Endothelial cell of umbilical vein (primary cell): ENCODE results near the gene PRRC1. TPM values are rescaled to one million over a fixed set of nuclear protein-coding genes. Genes with fewer than 3 reads are reported as not detected.

Experiments used
- BruUV-seq: library from RNA; stranded (reverse); fragments of 400-500 nt; replicated peaks from 2 replicates; lab custom pipeline; 2021; lab: Mats Ljungman, UMichigan
- CTCF ChIA-PET: fragments of 300-600, 350-600 bp; sonication (Branson Sonifier 250); formaldehyde crosslinking; loops from one replicate; lab custom pipeline; 2021; ENCODE audit warnings: antibody characterized with exemption, inconsistent platforms; lab: Charles Lee
- POLR2A ChIA-PET: fragments of 300-600, 350-600 bp; sonication (Branson Sonifier 250); formaldehyde crosslinking; loops from one replicate; lab custom pipeline; 2021; ENCODE audit warnings: antibody characterized with exemption, inconsistent platforms; lab: Charles Lee
- DNase-seq: peaks from one replicate; pipeline ENCODE4 v3.0.0-alpha.2; 2011; ENCODE audit warnings: low read depth, low spot score
- FAIRE-seq: peaks from 2 replicates; lab custom pipeline; 2011; peaks lifted over from hg19 to GRCh38; lab: Jason Lieb, UNC
- H2AFZ ChIP-seq: 2 replicates; pipeline ENCODE4 v1.6.0; 2012; ENCODE audit warnings: low read depth, low read length, control low read depth, inconsistent platforms
- H3K27ac ChIP-seq: 2 replicates; pipeline ENCODE4 v1.5.1; 2011; ENCODE audit warnings: low read depth, mild to moderate bottlenecking, control low read depth, low read length, moderate library complexity; ENCODE audit not compliant: insufficient read depth
- H3K27me3 ChIP-seq, 2 experiments: 2 replicates each; pipeline versions ENCODE4 v1.6.0 to v1.6.1; 2011; ENCODE audit warnings: low read length in 2 of 2, mixed read lengths in 1 of 2; ENCODE audit not compliant: control insufficient read depth in 2 of 2, insufficient read depth in 2 of 2
- H3K36me3 ChIP-seq, 2 experiments: 2 replicates in 1 of 2; 3 replicates in 1 of 2; pipeline ENCODE4 v1.5.1; 2011; ENCODE audit warnings: low read length in 2 of 2, mild to moderate bottlenecking in 1 of 2, moderate library complexity in 1 of 2; ENCODE audit not compliant: control insufficient read depth in 2 of 2, insufficient read depth in 2 of 2; ENCODE audit errors: extremely low read depth in 1 of 2
- H3K4me1 ChIP-seq: 3 replicates; pipeline ENCODE4 v1.5.1; 2011; ENCODE audit warnings: mild to moderate bottlenecking, low read length; ENCODE audit not compliant: control insufficient read depth, insufficient read depth; ENCODE audit errors: extremely low read depth
- H3K4me2 ChIP-seq: 2 replicates; pipeline ENCODE4 v1.6.1; 2011; ENCODE audit warnings: low read length, control low read depth, mixed read lengths; ENCODE audit not compliant: insufficient read depth
- H3K4me3 ChIP-seq, 3 experiments: fragments of 200-600 bp in 1 of 3; sonication (generic), shearing (Covaris generic) in 1 of 3; replicated peaks in 1 of 3; 2 replicates each; pipeline ENCODE4 v1.5.1; 2011 to 2016; ENCODE audit warnings: control low read depth in 3 of 3, low read length in 3 of 3, mild to moderate bottlenecking in 2 of 3, inconsistent platforms in 1 of 3, low read depth in 1 of 3, moderate library complexity in 1 of 3; ENCODE audit not compliant: insufficient read depth in 1 of 3
- H3K79me2 ChIP-seq: 2 replicates; pipeline ENCODE4 v1.6.0; 2012; ENCODE audit warnings: low read length, inconsistent platforms; ENCODE audit not compliant: control insufficient read depth, insufficient read depth
- H3K9ac ChIP-seq: replicated peaks from 2 replicates; pipeline ENCODE3; 2011; ENCODE audit warnings: low read length, control low read depth; ENCODE audit not compliant: insufficient read depth; ENCODE audit errors: extremely low read depth
- H3K9me1 ChIP-seq: replicated peaks from 3 replicates; pipeline ENCODE4 v1.6.0; 2011; ENCODE audit warnings: mild to moderate bottlenecking, low read length; ENCODE audit not compliant: control insufficient read depth, insufficient read depth; ENCODE audit errors: extremely low read depth
- H3K9me3 ChIP-seq: replicated peaks from 2 replicates; pipeline ENCODE4 v1.5.1; 2012; ENCODE audit warnings: low read length, inconsistent platforms; ENCODE audit not compliant: control insufficient read depth, insufficient read depth
- H4K20me1 ChIP-seq: replicated peaks from 2 replicates; pipeline ENCODE3; 2011; ENCODE audit warnings: mild to moderate bottlenecking, low read length; ENCODE audit not compliant: control insufficient read depth, insufficient read depth; ENCODE audit errors: extremely low read depth
- EZH2 ChIP-seq: IDR thresholded peaks from 2 replicates; pipeline ENCODE4 v1.6.1; 2012; ENCODE audit warnings: borderline replicate concordance, low read depth, mild to moderate bottlenecking, moderate library complexity, low read length, inconsistent platforms; ENCODE audit not compliant: severe bottlenecking
- FOS ChIP-seq: IDR thresholded peaks from 2 replicates; pipeline ENCODE4 v1.6.1; 2011; ENCODE audit warnings: mild to moderate bottlenecking, low read length, moderate library complexity, borderline replicate concordance; ENCODE audit not compliant: insufficient read depth
- GATA2 ChIP-seq: IDR thresholded peaks from 2 replicates; pipeline ENCODE4 v1.7.0; 2011; ENCODE audit warnings: low read depth, mild to moderate bottlenecking, moderate library complexity, mixed read lengths, low read length; ENCODE audit not compliant: insufficient read length, insufficient read depth
- JUN ChIP-seq: IDR thresholded peaks from 2 replicates; pipeline ENCODE4 v1.6.1; 2011; ENCODE audit warnings: borderline replicate concordance, low read depth; ENCODE audit not compliant: insufficient read length, insufficient read depth
- MYC ChIP-seq: IDR thresholded peaks from one replicate; pipeline ENCODE4 v1.6.1; 2011; ENCODE audit warnings: mild to moderate bottlenecking, low read depth, low read length
- POLR2A ChIP-seq: IDR thresholded peaks from 2 replicates; pipeline ENCODE4 v1.6.1; 2012; ENCODE audit warnings: low read depth, mild to moderate bottlenecking, control low read depth, low read length
- POLR2AphosphoS5 ChIP-seq: IDR thresholded peaks from 2 replicates; pipeline ENCODE4 v1.6.1; 2012; ENCODE audit warnings: low read depth, mild to moderate bottlenecking, control low read depth, low read length, moderate library complexity; ENCODE audit not compliant: insufficient read depth
- dilution Hi-C: fragments of 300-500 bp; cut with MboI; formaldehyde crosslinking; loops from one replicate; pipeline ENCODE4 v1.15.0; 2019; ENCODE audit warnings: low sequenced_read_pairs; ENCODE audit not compliant: extremely low pct_ligation_motif_present
- intact Hi-C: fragments of 100-400 bp; cut with micrococcal nuclease; formaldehyde crosslinking; loops from one replicate; pipeline ENCODE4 v1.10.0; 2022
- polyA plus RNA-seq, 4 experiments: library from polyadenylated mRNA; depleted of rRNA in 3 of 4; stranded (reverse) in 3 of 4; unstranded in 1 of 4; fragments of >200 nt; gene quantifications; 2 replicates each; pipeline versions ENCODE4 v1.2.1 to v1.2.3, GENCODE V29; 2011 to 2012; ENCODE audit warnings: missing spikeins in 1 of 4
- total RNA-seq: library from RNA; stranded (reverse); gene quantifications from 2 replicates; pipeline ENCODE4 v1.2.3, GENCODE V29; 2021
- TF ChIP-seq, protein P1 (sequence below), 2 donors: IDR thresholded peaks; 1 replicate in 1 of 2; 2 replicates in 1 of 2; pipeline ENCODE4 v1.5.1; 2011; ENCODE audit warnings: low read length in 2 of 2, mild to moderate bottlenecking in 2 of 2, moderate library complexity in 2 of 2, control low read depth in 1 of 2, inconsistent platforms in 1 of 2, low read depth in 1 of 2; ENCODE audit not compliant: insufficient read depth in 1 of 2; ENCODE audit errors: extremely low read depth in 1 of 2
- TF ChIP-seq, protein P2 (sequence below): IDR thresholded peaks from 2 replicates; pipeline ENCODE4 v1.6.1; 2011; ENCODE audit not compliant: insufficient read depth, insufficient read length

Gene PRRC1
- total and polyA plus RNA-seq, 2 donors (not counting 3 experiments of a cell fraction or from before 2014, with no cell fraction given) = 64.4 to 77.6 TPM

DNA sequence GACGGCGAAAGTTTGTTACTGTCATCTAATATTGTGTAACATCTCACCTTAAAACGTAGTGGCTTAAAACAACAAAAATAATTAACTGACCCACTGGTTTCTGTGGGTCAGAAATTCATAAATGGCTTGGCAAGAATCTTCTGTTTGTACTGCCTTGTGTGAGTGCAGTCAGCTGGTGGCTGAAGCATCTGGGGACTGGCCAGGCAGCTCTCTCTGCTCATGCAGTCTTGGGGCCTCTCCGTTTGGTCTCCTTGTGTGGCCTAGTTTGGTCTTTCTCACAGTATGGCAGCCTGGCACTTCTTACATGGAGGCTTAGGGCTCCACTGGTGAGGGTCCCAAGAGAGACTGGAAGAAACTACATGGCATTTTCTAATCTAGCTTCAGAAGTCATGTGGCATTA lies 82.4 kb downstream of the PRRC1 start:
- H3K9me3 ChIP-seq = no peaks in the 10 kb centered on the region
- H4K20me1 ChIP-seq = no peaks in the 10 kb centered on the region
- POLR2A ChIA-PET = no interaction called here
- dilution Hi-C loops (no loop called here), intact Hi-C loops (no loop called here)
- no peaks in the 10 kb centered on the region for H3K36me3 ChIP-seq
- no peaks in the 10 kb centered on the region for H3K9me1 ChIP-seq
- H3K27ac ChIP-seq = no peak overlapping the region
- TF ChIP-seq GATA2 = no peak
- no peak for DNase-seq
- H2AFZ ChIP-seq = no peak overlapping the region
- H3K9ac ChIP-seq = no peak overlapping the region
- H3K79me2 ChIP-seq = no peaks in the 10 kb centered on the region
- CTCF ChIA-PET = no interaction called here
- no peak overlapping the region for H3K4me3 ChIP-seq
- no peaks in the 10 kb centered on the region for H3K4me1 ChIP-seq
- H3K27me3 ChIP-seq = peaks cover 0 to 2% of the 10 kb centered on the region in 2 experiments
- BruUV-seq = no TSS peak
- FAIRE-seq = no peak
- H3K4me2 ChIP-seq = no peak overlapping the region

DNA sequence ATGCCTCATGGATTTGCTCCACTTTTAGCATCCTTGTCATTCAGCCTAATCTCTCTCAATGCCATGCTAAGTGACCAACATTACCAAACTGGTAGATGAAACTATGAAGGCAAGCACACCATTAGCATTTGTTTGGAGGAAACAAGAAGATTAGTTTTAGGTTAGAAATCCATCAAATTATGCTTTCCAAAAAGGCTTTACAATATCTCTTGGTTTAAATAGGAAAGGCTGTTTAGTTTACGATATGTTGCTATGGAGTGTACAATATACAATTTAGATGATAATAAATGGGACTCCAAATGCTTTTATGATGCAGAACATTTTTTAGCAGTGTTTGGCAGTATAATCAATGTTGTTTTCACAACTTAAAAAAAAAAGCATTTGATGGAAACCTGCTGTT lies 83.7 kb downstream of the PRRC1 start:
- CTCF ChIA-PET = no interaction called here

More for the DNA sequence above, 83.7 kb downstream of the PRRC1 start:
- BruUV-seq = no TSS peak
- dilution Hi-C loops (no loop called here), intact Hi-C loops (no loop called here)
- H3K9ac ChIP-seq = no peak overlapping the region
- POLR2A ChIA-PET = no interaction called here
- TF ChIP-seq MYC = no peak
- TF ChIP-seq POLR2AphosphoS5 = no peak
- no peak for TF ChIP-seq JUN
- no peak for TF ChIP-seq GATA2
- TF ChIP-seq, protein P1, sequence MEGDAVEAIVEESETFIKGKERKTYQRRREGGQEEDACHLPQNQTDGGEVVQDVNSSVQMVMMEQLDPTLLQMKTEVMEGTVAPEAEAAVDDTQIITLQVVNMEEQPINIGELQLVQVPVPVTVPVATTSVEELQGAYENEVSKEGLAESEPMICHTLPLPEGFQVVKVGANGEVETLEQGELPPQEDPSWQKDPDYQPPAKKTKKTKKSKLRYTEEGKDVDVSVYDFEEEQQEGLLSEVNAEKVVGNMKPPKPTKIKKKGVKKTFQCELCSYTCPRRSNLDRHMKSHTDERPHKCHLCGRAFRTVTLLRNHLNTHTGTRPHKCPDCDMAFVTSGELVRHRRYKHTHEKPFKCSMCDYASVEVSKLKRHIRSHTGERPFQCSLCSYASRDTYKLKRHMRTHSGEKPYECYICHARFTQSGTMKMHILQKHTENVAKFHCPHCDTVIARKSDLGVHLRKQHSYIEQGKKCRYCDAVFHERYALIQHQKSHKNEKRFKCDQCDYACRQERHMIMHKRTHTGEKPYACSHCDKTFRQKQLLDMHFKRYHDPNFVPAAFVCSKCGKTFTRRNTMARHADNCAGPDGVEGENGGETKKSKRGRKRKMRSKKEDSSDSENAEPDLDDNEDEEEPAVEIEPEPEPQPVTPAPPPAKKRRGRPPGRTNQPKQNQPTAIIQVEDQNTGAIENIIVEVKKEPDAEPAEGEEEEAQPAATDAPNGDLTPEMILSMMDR (IDR thresholded peaks at IDR 0.05; ENCODE audit: extremely low read depth in 1 of 2, insufficient read depth in 1 of 2, low read depth in 1 of 2, low read length in 2 of 2) = no peak
- TF ChIP-seq POLR2A = no peak
- no peak for TF ChIP-seq EZH2
- TF ChIP-seq, protein P2, sequence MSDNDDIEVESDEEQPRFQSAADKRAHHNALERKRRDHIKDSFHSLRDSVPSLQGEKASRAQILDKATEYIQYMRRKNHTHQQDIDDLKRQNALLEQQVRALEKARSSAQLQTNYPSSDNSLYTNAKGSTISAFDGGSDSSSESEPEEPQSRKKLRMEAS = no peak
- TF ChIP-seq FOS = no peak
- no peaks in the 10 kb centered on the region for H4K20me1 ChIP-seq
- no peaks in the 10 kb centered on the region for H3K9me3 ChIP-seq
- no peak overlapping the region for H3K27ac ChIP-seq
- H3K4me2 ChIP-seq = no peak overlapping the region
- no peaks in the 10 kb centered on the region for H3K36me3 ChIP-seq
- H3K4me3 ChIP-seq = no peak overlapping the region
- no peak for FAIRE-seq
- no peaks in the 10 kb centered on the region for H3K4me1 ChIP-seq
- no peaks in the 10 kb centered on the region for H3K79me2 ChIP-seq
- no peak for DNase-seq
- peaks cover 0 to 2% of the 10 kb centered on the region in 2 experiments for H3K27me3 ChIP-seq
- H2AFZ ChIP-seq = no peak overlapping the region
- no peaks in the 10 kb centered on the region for H3K9me1 ChIP-seq
